ENCODE data around the gene NTN1.

Gene NTN1

DNA sequence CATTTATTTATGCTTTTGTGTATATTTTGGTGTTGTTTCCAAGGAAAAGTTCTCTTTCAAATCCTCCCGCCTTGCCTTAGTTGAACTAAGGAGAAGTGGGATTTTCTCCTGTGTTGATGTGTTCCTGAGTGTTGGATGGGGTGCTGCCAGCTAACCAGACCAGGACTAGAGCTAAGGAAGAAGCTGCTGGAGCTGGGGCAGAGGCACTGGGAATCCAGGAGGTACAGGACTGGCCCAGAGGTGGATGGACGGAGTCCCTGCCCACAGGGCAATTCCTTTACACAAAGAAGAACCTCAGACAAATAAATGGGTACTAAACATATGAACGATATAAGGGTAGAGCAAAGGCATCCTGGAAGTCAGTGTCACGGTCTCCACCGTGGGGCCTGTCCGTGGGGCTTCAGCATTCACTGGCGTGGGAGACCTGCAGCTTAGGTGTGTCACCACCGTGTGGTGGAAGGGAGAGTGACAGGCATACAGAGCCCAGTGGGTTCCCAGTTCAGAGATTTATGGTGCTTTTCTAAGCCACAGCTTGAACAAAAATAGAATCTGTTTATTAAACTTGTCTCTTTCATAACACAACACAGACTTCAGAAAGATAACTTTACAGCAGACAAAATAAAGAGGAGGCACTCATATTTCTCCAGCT, 270.7 kb downstream of the NTN1 start:
- DNase-seq, result peak; percentile 21

DNA sequence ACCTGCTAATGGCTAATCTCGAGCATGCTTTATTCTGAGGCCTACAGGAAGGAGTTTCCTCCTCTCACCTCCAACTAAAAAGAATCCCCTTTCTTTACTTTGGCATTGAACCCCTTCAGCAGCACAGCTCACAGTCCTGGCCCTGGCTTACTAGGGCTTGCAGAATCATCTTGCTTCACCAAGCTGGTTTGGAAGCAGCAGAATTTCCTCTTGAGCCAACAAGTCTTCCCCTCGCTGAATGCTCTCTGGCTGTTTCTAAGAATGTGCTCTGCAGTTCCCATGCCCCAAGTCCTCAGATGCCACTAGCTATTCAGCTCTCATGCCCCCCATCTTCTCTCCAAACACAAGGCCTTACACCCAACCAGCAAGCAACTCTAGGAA, 271.2 kb downstream of the NTN1 start:
- no peak for DNase-seq

Data from inflammatory macrophage treated with lipopolysaccharide for 4 hours (primary cell).